Subcutaneous adipose tissue (tissue), 4 donors: ENCODE results near the gene INPP5E. TPM values are rescaled to one million over a fixed set of nuclear protein-coding genes. Genes with fewer than 3 reads are reported as not detected.

Source experiments
- total RNA-seq, 4 donors: library from RNA; depleted of rRNA; stranded (reverse); fragments of >200 nt; gene quantifications; one replicate each; pipeline ENCODE4 v1.1.0, GENCODE V29; 2016
- TF ChIP-seq, protein P1 (sequence below): fragments of 450-650 bp; IDR thresholded peaks from one replicate; pipeline ENCODE4 v1.5.1; 2016; ENCODE audit warnings: low read depth, mild to moderate bottlenecking, control low read depth, antibody characterized with exemption, moderate library complexity

Gene INPP5E
- total RNA-seq, 4 donors from 2014 or later: 4.4 to 12.8 (median 5.0) TPM

DNA sequence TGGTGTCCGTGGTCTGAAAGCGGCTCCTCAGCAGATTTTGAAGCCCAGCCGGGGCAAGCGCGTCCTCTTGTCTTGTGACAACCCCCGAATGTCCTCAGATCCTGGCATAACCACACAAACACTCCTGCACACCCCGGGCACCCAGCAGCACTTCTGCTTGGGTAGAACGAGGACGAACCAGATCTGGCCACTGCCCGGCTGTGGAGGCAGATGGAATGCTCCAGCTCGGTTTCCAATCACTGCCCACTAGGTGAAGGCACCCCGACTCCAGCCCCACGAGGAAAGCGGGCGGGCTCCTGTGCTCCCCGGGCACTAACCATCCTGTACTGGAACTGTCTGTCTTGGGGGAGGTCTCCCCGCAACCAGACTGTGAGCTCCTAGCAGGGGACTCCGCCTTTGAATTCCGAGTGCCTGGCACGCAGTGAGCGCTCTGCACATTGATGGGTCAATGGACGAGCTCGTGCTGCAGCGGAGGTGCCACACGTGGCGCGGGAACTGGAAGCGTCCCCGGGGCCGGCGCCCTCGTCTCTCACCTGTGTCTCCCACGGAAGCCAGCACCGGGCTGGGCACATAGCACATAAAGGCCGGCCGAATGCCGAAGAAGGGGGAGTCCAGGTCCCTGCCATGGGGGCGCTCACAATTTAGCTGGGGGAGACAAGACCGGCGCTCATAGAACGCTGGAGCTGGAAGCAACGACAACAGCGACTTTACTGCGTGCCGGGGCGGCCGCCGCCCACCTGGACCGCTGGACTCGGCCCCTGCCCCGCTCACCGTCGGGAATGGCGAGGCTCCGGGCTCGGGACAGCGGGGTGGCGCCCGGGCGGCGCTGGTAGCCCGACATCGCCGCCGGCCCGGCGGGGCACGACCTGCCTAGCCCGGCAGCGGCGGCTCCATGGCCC lies 29.8 kb downstream of the INPP5E start:
- TF ChIP-seq, protein P1, sequence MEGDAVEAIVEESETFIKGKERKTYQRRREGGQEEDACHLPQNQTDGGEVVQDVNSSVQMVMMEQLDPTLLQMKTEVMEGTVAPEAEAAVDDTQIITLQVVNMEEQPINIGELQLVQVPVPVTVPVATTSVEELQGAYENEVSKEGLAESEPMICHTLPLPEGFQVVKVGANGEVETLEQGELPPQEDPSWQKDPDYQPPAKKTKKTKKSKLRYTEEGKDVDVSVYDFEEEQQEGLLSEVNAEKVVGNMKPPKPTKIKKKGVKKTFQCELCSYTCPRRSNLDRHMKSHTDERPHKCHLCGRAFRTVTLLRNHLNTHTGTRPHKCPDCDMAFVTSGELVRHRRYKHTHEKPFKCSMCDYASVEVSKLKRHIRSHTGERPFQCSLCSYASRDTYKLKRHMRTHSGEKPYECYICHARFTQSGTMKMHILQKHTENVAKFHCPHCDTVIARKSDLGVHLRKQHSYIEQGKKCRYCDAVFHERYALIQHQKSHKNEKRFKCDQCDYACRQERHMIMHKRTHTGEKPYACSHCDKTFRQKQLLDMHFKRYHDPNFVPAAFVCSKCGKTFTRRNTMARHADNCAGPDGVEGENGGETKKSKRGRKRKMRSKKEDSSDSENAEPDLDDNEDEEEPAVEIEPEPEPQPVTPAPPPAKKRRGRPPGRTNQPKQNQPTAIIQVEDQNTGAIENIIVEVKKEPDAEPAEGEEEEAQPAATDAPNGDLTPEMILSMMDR: no peak

DNA sequence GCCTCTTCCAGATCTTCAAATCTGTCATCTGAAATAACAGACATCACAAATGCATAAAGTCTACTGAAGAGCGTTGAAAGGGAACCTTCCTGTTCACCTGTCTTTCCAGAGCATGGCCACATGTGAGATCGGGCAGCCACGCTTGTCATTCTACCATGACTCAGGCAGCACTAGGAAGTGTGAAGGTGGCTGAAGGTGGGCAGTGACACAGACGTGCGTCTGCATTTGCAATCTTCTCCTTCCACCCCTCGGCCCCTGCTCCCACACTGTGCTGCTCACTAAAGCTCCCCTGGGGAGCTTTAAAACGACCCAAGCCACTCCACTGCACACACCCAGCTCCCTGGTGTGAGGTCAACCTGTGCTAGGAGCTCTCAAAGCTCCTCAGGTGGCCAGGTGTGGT lies 31.7 kb downstream of the INPP5E start:
- TF ChIP-seq, protein P1: no peak

DNA sequence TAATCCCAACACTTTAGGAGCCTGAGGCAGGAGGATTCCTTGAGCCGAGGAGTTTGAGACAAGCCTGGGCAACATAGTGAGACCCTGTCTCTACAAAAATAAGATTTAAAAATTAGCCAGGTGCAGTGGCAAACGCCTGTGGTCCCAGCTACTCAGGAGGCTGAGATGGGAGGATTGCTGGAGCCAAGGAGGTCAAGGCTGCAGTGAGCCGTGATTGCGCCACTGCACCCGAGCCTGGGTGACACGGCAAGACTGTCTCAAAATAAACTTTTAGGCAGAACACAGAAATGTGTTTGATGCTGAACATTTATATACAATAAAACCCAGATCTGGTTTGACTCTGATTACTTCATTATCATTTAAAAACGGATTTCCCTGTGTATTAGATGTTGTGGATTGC lies 34.2 kb downstream of the INPP5E start:
- TF ChIP-seq, protein P1: no peak

DNA sequence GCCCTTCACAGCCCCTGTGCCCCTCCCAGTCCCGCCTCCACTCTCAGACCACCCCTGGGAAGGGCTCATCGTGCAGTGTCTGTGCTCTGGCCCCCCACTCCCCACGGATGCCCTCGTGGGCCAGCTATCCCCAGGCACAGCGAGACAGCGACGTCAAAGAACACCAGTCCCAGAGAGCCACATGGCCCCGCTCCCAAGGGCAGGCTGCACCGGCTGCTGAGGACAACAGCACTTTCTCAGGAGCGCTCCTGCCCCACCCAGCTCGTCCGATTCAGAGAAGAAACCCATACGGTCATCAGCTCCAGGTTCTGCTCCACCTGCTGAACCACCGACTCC lies 34.9 kb downstream of the INPP5E start:
- TF ChIP-seq, protein P1: no peak

DNA sequence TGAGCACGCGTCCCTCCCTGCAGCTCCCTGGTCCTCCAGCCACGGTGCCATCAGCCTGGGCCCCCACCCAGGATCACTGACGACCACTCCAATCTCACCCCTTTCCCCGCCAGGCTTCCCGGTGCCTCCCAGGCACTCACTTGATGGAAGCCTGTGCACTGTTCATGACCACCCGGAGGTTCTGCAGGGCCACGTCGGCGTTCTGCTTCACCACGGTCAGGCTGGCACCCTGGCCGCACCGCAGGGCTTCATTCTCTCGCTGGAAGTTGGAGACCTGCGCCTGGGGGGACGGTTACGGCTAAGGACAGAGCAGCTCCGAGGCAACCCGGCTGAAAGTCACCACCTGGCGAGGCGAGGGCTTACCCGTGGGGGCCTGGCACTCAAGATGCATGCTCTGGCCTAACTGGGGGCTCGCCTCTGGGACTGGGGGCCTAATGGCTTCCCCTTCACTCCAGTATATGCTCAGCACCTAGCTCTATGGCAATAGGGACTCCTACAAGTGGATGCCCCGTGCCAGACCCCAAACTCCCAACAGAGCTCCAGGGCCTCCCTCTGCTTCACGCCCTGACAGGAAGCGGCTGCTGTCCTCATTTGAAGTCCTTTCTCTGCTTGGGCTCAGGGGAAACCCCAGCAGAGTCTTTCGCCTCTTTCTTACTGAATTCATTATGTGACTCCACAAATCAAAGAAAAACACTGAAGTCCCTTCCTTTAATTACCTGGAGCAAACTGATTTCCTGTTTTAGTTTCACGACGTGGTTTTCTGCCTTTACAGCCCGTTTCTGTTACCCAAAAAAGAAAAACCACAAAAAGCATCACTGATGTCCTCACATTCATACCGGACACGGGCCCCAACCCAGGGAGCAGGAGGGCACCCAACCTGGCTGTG lies 35.5 kb downstream of the INPP5E start:
- TF ChIP-seq, protein P1: no peak

DNA sequence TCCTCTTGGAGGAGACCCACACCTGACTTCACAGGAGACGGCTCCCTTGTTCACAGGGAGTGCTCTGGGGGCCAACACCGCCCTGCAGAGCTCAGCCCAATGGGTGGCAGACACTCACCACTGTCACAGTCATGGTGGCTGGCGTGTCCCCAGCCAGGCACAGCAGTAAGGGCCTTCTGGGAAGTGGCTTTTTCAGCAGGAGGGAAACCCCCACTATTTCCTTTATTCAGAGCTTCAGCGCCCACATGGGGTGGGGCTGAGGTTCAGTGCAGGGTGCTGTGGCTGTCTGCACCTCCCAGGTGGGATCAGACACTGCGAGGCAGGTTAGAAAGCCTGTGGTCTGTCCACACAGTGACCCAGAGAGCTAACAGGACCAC lies 36.1 kb downstream of the INPP5E start:
- TF ChIP-seq, protein P1: no peak

DNA sequence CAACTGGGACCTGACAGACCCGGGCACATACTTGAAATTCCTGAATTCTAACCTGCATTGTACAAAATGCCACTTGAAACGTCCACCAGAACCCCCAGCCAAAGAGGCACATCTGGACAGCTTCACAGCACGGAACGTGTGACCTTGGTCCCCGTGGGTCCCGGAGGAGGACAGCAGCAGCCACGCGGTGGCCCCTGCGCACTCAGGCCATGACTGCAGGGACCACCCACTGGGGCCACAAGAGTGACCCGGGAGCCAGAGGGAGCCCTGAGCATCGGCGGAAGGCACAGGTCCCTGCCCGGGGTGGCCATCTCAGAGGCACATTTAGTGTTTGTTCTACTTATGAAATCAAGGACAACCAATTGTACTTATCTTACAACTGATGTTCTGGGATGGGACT lies 37.6 kb downstream of the INPP5E start:
- TF ChIP-seq, protein P1: no peak
